Endothelial cell of umbilical vein (primary cell): ENCODE results near the gene COL5A1. TPM values are rescaled to one million over a fixed set of nuclear protein-coding genes. Genes with fewer than 3 reads are reported as not detected.

Source experiments
- BruUV-seq: library from RNA; stranded (reverse); fragments of 400-500 nt; replicated peaks from 2 replicates; lab custom pipeline; 2021; lab: Mats Ljungman, UMichigan
- CTCF ChIA-PET: fragments of 300-600, 350-600 bp; sonication (Branson Sonifier 250); formaldehyde crosslinking; loops from one replicate; lab custom pipeline; 2021; ENCODE audit warnings: antibody characterized with exemption, inconsistent platforms; lab: Charles Lee
- POLR2A ChIA-PET: fragments of 300-600, 350-600 bp; sonication (Branson Sonifier 250); formaldehyde crosslinking; loops from one replicate; lab custom pipeline; 2021; ENCODE audit warnings: antibody characterized with exemption, inconsistent platforms; lab: Charles Lee
- DNase-seq: peaks from one replicate; pipeline ENCODE4 v3.0.0-alpha.2; 2011; ENCODE audit warnings: low read depth, low spot score
- FAIRE-seq: peaks from 2 replicates; lab custom pipeline; 2011; peaks lifted over from hg19 to GRCh38; lab: Jason Lieb, UNC
- H2AFZ ChIP-seq: 2 replicates; pipeline ENCODE4 v1.6.0; 2012; ENCODE audit warnings: low read depth, low read length, control low read depth, inconsistent platforms
- H3K27ac ChIP-seq: 2 replicates; pipeline ENCODE4 v1.5.1; 2011; ENCODE audit warnings: low read depth, mild to moderate bottlenecking, control low read depth, low read length, moderate library complexity; ENCODE audit not compliant: insufficient read depth
- H3K27me3 ChIP-seq, 2 experiments: 2 replicates each; pipeline versions ENCODE4 v1.6.0 to v1.6.1; 2011; ENCODE audit warnings: low read length in 2 of 2, mixed read lengths in 1 of 2; ENCODE audit not compliant: control insufficient read depth in 2 of 2, insufficient read depth in 2 of 2
- H3K36me3 ChIP-seq, 2 experiments: 2 replicates in 1 of 2; 3 replicates in 1 of 2; pipeline ENCODE4 v1.5.1; 2011; ENCODE audit warnings: low read length in 2 of 2, mild to moderate bottlenecking in 1 of 2, moderate library complexity in 1 of 2; ENCODE audit not compliant: control insufficient read depth in 2 of 2, insufficient read depth in 2 of 2; ENCODE audit errors: extremely low read depth in 1 of 2
- H3K4me1 ChIP-seq: 3 replicates; pipeline ENCODE4 v1.5.1; 2011; ENCODE audit warnings: mild to moderate bottlenecking, low read length; ENCODE audit not compliant: control insufficient read depth, insufficient read depth; ENCODE audit errors: extremely low read depth
- H3K4me2 ChIP-seq: 2 replicates; pipeline ENCODE4 v1.6.1; 2011; ENCODE audit warnings: low read length, control low read depth, mixed read lengths; ENCODE audit not compliant: insufficient read depth
- H3K4me3 ChIP-seq, 3 experiments: fragments of 200-600 bp in 1 of 3; sonication (generic), shearing (Covaris generic) in 1 of 3; replicated peaks in 1 of 3; 2 replicates each; pipeline ENCODE4 v1.5.1; 2011 to 2016; ENCODE audit warnings: control low read depth in 3 of 3, low read length in 3 of 3, mild to moderate bottlenecking in 2 of 3, inconsistent platforms in 1 of 3, low read depth in 1 of 3, moderate library complexity in 1 of 3; ENCODE audit not compliant: insufficient read depth in 1 of 3
- H3K79me2 ChIP-seq: 2 replicates; pipeline ENCODE4 v1.6.0; 2012; ENCODE audit warnings: low read length, inconsistent platforms; ENCODE audit not compliant: control insufficient read depth, insufficient read depth
- H3K9ac ChIP-seq: replicated peaks from 2 replicates; pipeline ENCODE3; 2011; ENCODE audit warnings: low read length, control low read depth; ENCODE audit not compliant: insufficient read depth; ENCODE audit errors: extremely low read depth
- H3K9me1 ChIP-seq: replicated peaks from 3 replicates; pipeline ENCODE4 v1.6.0; 2011; ENCODE audit warnings: mild to moderate bottlenecking, low read length; ENCODE audit not compliant: control insufficient read depth, insufficient read depth; ENCODE audit errors: extremely low read depth
- H3K9me3 ChIP-seq: replicated peaks from 2 replicates; pipeline ENCODE4 v1.5.1; 2012; ENCODE audit warnings: low read length, inconsistent platforms; ENCODE audit not compliant: control insufficient read depth, insufficient read depth
- H4K20me1 ChIP-seq: replicated peaks from 2 replicates; pipeline ENCODE3; 2011; ENCODE audit warnings: mild to moderate bottlenecking, low read length; ENCODE audit not compliant: control insufficient read depth, insufficient read depth; ENCODE audit errors: extremely low read depth
- CTCF ChIP-seq, 2 donors: IDR thresholded peaks; 1 replicate in 1 of 2; 2 replicates in 1 of 2; pipeline ENCODE4 v1.5.1; 2011; ENCODE audit warnings: low read length in 2 of 2, mild to moderate bottlenecking in 2 of 2, moderate library complexity in 2 of 2, control low read depth in 1 of 2, inconsistent platforms in 1 of 2, low read depth in 1 of 2; ENCODE audit not compliant: insufficient read depth in 1 of 2; ENCODE audit errors: extremely low read depth in 1 of 2
- GATA2 ChIP-seq: IDR thresholded peaks from 2 replicates; pipeline ENCODE4 v1.7.0; 2011; ENCODE audit warnings: low read depth, mild to moderate bottlenecking, moderate library complexity, mixed read lengths, low read length; ENCODE audit not compliant: insufficient read length, insufficient read depth
- JUN ChIP-seq: IDR thresholded peaks from 2 replicates; pipeline ENCODE4 v1.6.1; 2011; ENCODE audit warnings: borderline replicate concordance, low read depth; ENCODE audit not compliant: insufficient read length, insufficient read depth
- MYC ChIP-seq: IDR thresholded peaks from one replicate; pipeline ENCODE4 v1.6.1; 2011; ENCODE audit warnings: mild to moderate bottlenecking, low read depth, low read length
- dilution Hi-C: fragments of 300-500 bp; cut with MboI; formaldehyde crosslinking; loops from one replicate; pipeline ENCODE4 v1.15.0; 2019; ENCODE audit warnings: low sequenced_read_pairs; ENCODE audit not compliant: extremely low pct_ligation_motif_present
- intact Hi-C: fragments of 100-400 bp; cut with micrococcal nuclease; formaldehyde crosslinking; loops from one replicate; pipeline ENCODE4 v1.10.0; 2022
- polyA plus RNA-seq, 4 experiments: library from polyadenylated mRNA; depleted of rRNA in 3 of 4; stranded (reverse) in 3 of 4; unstranded in 1 of 4; fragments of >200 nt; gene quantifications; 2 replicates each; pipeline versions ENCODE4 v1.2.1 to v1.2.3, GENCODE V29; 2011 to 2012; ENCODE audit warnings: missing spikeins in 1 of 4
- total RNA-seq: library from RNA; stranded (reverse); gene quantifications from 2 replicates; pipeline ENCODE4 v1.2.3, GENCODE V29; 2021

The COL5A1 gene
- total and polyA plus RNA-seq, 2 donors (not counting 3 experiments of a cell fraction or from before 2014, with no cell fraction given): 97.4 to 175 TPM

- CTCF ChIA-PET: interaction anchor here (1.7 kb wide), 1 partner anchor 42 kb away, joined by 6 read pairs; no protein-coding TSS in a partner anchor
- Histone ChIP-seq H3K9me3 (no peaks in the 10 kb centered on the region), H2AFZ (no peak overlapping the region), H3K9me1 (no peaks in the 10 kb centered on the region), H3K9ac (no peak overlapping the region), H3K79me2 (no peaks in the 10 kb centered on the region), H4K20me1 (no peaks in the 10 kb centered on the region), H3K27me3 (no peaks in the 10 kb centered on the region), H3K4me3 (no peak overlapping the region), H3K27ac (no peak overlapping the region), H3K36me3 (no peaks in the 10 kb centered on the region), H3K4me2 (no peak overlapping the region), H3K4me1 (peaks cover 19% of the 10 kb centered on the region)
- POLR2A ChIA-PET: interaction anchor here (0.7 kb wide), 1 partner anchor 18 kb away, joined by 3 read pairs; no protein-coding TSS in a partner anchor
- DNase-seq (no peak), FAIRE-seq (no peak)
- BruUV-seq: no TSS peak
- intact Hi-C loops: no loop called here
- TF ChIP-seq JUN (no peak), GATA2 (no peak), CTCF (IDR thresholded peaks at IDR 0.05; ENCODE audit: extremely low read depth in 1 of 2, insufficient read depth in 1 of 2, low read depth in 1 of 2, low read length in 2 of 2) (no peak), MYC (no peak)
- dilution Hi-C loops: no loop called here
Observed at GRCh38 chr9:134600836-134601638, 40.6 kb upstream of the COL5A1 start.
